ACHN (cell line): ENCODE measurements around the gene RHBDD3.
A peak's percentile ranks its signal among the peaks of the same experiment; 100 is the strongest.

Experiments
- DNase-seq: peaks from one replicate; pipeline ENCODE4 v3.0.0-alpha.2; 2015
- in situ Hi-C: cut with HindIII; loops from 2 replicates; pipeline ENCODE4 v1.10.0; 2017; ENCODE audit warnings: low sequenced_read_pairs, low pct_ligation_motif_present, low pct_unique_long_range_greater_than_20kb

RHBDD3 gene

GRCh38 chr22:29267858-29268510 is at the start of gene RHBDD3, which contains the start of gene EWSR1:
RHBDD3 (minus strand) TSS chr22:29267981; CDS start chr22:29265626, 2,355 bp downstream.
EWSR1 (plus strand) TSS chr22:29268268; CDS start chr22:29268337, 69 bp downstream.
- in situ Hi-C loops = no loop called here
- DNase-seq = peak; percentile 92

- DNase-seq = no peak
- in situ Hi-C loops = no loop called here
Observed at GRCh38 chr22:29316141-29316828, 48.5 kb upstream of the RHBDD3 start.

- in situ Hi-C loops = no loop called here
- no peak for DNase-seq
Observed at GRCh38 chr22:29315286-29316140, 47.7 kb upstream of the RHBDD3 start, which contains the start of gene RASL10A. RASL10A (minus strand) TSS chr22:29315697; CDS start chr22:29315246, 451 bp downstream.

GRCh38 chr22:29314537-29315285 is 46.9 kb upstream of the RHBDD3 start:
- in situ Hi-C loops = no loop called here
- no peak for DNase-seq

GRCh38 chr22:29313576-29314466 is 46.0 kb upstream of the RHBDD3 start:
- no peak for DNase-seq
- in situ Hi-C loops = no loop called here

- in situ Hi-C loops = no loop called here
- DNase-seq = no peak
Observed at GRCh38 chr22:29313126-29313575, 45.4 kb upstream of the RHBDD3 start.

GRCh38 chr22:29312218-29313125 is 44.7 kb upstream of the RHBDD3 start:
- in situ Hi-C loops = no loop called here
- no peak for DNase-seq

- in situ Hi-C loops = no loop called here
- no peak for DNase-seq
Observed at GRCh38 chr22:29311464-29312217, 43.9 kb upstream of the RHBDD3 start.

- in situ Hi-C loops = no loop called here
- peak; percentile 91 for DNase-seq
Observed at GRCh38 chr22:29310863-29311339, 43.1 kb upstream of the RHBDD3 start.

GRCh38 chr22:29310065-29310862 is 42.5 kb upstream of the RHBDD3 start:
- no peak for DNase-seq
- in situ Hi-C loops = no loop called here

GRCh38 chr22:29309332-29310064 is 41.7 kb upstream of the RHBDD3 start:
- DNase-seq = no peak
- in situ Hi-C loops = no loop called here

GRCh38 chr22:29308791-29309262 is 41.0 kb upstream of the RHBDD3 start:
- no peak for DNase-seq
- in situ Hi-C loops = no loop called here

- DNase-seq = no peak
Observed at GRCh38 chr22:29308148-29308790, 40.5 kb upstream of the RHBDD3 start.

GRCh38 chr22:29307596-29308147 is 39.9 kb upstream of the RHBDD3 start:
- DNase-seq = no peak
- in situ Hi-C loops = no loop called here

More at GRCh38 chr22:29308148-29308790, 40.5 kb upstream of the RHBDD3 start:
- in situ Hi-C loops = no loop called here
